Measurements from ENCODE around the gene METRN.

GRCh38 chr16:672371-672770 is 42.5 kb upstream of the METRN start:
- TF ChIP-seq, protein P1, sequence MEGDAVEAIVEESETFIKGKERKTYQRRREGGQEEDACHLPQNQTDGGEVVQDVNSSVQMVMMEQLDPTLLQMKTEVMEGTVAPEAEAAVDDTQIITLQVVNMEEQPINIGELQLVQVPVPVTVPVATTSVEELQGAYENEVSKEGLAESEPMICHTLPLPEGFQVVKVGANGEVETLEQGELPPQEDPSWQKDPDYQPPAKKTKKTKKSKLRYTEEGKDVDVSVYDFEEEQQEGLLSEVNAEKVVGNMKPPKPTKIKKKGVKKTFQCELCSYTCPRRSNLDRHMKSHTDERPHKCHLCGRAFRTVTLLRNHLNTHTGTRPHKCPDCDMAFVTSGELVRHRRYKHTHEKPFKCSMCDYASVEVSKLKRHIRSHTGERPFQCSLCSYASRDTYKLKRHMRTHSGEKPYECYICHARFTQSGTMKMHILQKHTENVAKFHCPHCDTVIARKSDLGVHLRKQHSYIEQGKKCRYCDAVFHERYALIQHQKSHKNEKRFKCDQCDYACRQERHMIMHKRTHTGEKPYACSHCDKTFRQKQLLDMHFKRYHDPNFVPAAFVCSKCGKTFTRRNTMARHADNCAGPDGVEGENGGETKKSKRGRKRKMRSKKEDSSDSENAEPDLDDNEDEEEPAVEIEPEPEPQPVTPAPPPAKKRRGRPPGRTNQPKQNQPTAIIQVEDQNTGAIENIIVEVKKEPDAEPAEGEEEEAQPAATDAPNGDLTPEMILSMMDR (IDR thresholded peaks at IDR 0.05) = no peak
- TF ChIP-seq POLR2A (IDR thresholded peaks at IDR 0.05) = no peak

All from body of pancreas (tissue), 4 donors.